SH-SY5Y (cell line): Measurements from ENCODE around the gene NCOA4.

Source experiments
- GATA2 ChIP-seq: IDR thresholded peaks from 2 replicates; pipeline ENCODE4 v1.6.1; 2011; ENCODE audit warnings: mild to moderate bottlenecking, low read depth, low read length
- GATA3 ChIP-seq: IDR thresholded peaks from 2 replicates; pipeline ENCODE4 v1.6.1; 2011; ENCODE audit warnings: low read depth, mild to moderate bottlenecking, low read length, moderate library complexity

DNA sequence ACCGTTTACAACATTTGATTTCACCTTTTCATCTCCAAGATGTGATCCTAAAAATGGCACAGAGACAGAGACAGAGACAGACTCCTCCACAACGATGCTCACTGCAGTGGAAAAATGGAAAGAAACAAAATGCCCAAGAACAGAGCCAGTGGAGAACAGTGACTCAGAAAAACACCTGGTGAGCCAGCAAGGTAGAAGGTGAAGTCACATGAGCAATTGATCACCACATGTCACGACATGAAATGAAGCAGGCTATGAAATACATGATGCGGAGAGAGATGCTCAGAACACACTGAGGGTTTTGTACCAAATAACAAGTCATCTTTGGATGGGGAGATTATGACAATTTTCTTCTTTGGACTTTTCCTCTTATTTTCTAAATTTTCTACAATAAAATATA is 12.1 kb upstream of the NCOA4 start:
- TF ChIP-seq GATA2 (no peak), GATA3 (no peak)
